Activated T-helper 1 cell treated with anti-CD3 and anti-CD28 coated beads, Interleukin-12 subunit alpha, Interleukin-12 subunit beta, Interleukin-2, Interleukin-4 antibody, amounts not matched to agents 30 ng/mL and 10 ng/mL and 1 ng/mL, durations not matched to agents 14 hours and 24 hours and 36 hours (primary cell): ENCODE measurements around the gene SERPINE1. TPM values are rescaled to one million over a fixed set of nuclear protein-coding genes. Genes with fewer than 3 reads are reported as not detected.

ENCODE experiments used
- DNase-seq: peaks from one replicate; pipeline ENCODE4 v3.0.0; 2021; ENCODE audit warnings: low spot score
- H3K27ac Mint-ChIP-seq: one replicate; pipeline ENCODE4 v1.8.0; 2021; ENCODE audit warnings: mild to moderate bottlenecking, mixed read lengths
- H3K27me3 Mint-ChIP-seq: one replicate; pipeline ENCODE4 v1.8.0; 2022; ENCODE audit warnings: mild to moderate bottlenecking, moderate library complexity, mixed read lengths; ENCODE audit not compliant: insufficient read depth
- H3K36me3 Mint-ChIP-seq: one replicate; pipeline ENCODE4 v1.8.0; 2021; ENCODE audit warnings: low read depth, mixed read lengths
- H3K4me1 Mint-ChIP-seq: one replicate; pipeline ENCODE4 v1.8.0; 2021; ENCODE audit warnings: low read depth, mixed read lengths
- H3K4me3 Mint-ChIP-seq: one replicate; pipeline ENCODE4 v1.8.0; 2021; ENCODE audit warnings: mild to moderate bottlenecking, moderate library complexity, mixed read lengths
- H3K9me3 Mint-ChIP-seq: one replicate; pipeline ENCODE4 v1.8.0; 2021; ENCODE audit warnings: mixed read lengths
- intact Hi-C: fragments of 100-400 bp; cut with micrococcal nuclease; formaldehyde crosslinking; loops from one replicate; pipeline ENCODE4 v1.15.1; 2024
- total RNA-seq: library from RNA; stranded (reverse); gene quantifications from 2 replicates; pipeline ENCODE4 v1.2.3, GENCODE V29; 2022

The SERPINE1 gene
- total RNA-seq, 1 donor from 2014 or later: 0.36 TPM

GRCh38 chr7:101166909-101167644 lies 40.2 kb downstream of the SERPINE1 start:
- Mint-ChIP-seq H3K27me3 (peaks cover 77% of the 10 kb centered on the region), H3K27ac (no peak overlapping the region), H3K4me1 (peaks cover 69% of the 10 kb centered on the region), H3K9me3 (no peaks in the 10 kb centered on the region), H3K36me3 (peaks cover 3% of the 10 kb centered on the region), H3K4me3 (peak overlapping the region; percentile 26)
- DNase-seq: no peak
- intact Hi-C loops: no loop called here

DNA sequence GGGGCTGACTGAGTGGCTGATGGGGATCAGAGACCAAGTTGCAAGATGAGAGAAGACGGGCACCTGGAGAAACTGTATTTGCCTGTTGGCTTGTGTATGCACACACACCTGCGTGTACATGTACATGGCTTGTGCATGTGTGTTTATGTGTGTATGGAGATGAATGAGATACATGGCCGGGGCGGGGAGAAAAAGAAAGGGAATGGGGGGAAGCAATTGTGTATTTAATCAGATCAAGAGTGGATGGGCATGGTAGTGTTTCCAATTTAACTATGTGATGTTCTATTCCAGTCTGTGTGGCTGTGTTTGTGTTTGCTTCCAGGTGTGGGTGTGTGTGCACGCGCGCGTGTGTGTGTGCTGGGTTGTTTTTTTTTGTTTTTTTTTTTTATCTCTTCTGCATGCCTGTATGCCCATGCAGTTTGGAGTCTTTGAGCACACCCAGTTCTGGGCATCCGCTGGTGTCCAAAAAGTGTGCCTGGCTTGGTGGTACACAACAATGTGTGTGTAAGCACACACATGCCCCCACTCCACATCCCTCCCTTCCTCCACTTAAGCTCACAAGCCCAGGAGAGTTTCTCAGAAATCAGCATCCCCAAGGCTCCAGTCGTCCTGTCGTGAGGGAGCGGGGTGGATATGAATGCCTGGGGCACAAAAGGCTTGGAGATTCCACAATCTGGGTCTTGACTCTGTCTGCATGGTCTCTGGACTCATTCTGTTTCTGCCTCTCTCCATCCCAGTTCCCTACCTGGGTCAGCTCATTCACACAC lies 40.9 kb downstream of the SERPINE1 start:
- intact Hi-C loops: no loop called here
- H3K4me3 Mint-ChIP-seq: no peak overlapping the region
- peaks cover 69% of the 10 kb centered on the region for H3K4me1 Mint-ChIP-seq
- peaks cover 75% of the 10 kb centered on the region for H3K27me3 Mint-ChIP-seq
- H3K27ac Mint-ChIP-seq: peak overlapping the region; percentile 19
- peaks cover 3% of the 10 kb centered on the region for H3K36me3 Mint-ChIP-seq
- no peaks in the 10 kb centered on the region for H3K9me3 Mint-ChIP-seq
- no peak for DNase-seq

DNA sequence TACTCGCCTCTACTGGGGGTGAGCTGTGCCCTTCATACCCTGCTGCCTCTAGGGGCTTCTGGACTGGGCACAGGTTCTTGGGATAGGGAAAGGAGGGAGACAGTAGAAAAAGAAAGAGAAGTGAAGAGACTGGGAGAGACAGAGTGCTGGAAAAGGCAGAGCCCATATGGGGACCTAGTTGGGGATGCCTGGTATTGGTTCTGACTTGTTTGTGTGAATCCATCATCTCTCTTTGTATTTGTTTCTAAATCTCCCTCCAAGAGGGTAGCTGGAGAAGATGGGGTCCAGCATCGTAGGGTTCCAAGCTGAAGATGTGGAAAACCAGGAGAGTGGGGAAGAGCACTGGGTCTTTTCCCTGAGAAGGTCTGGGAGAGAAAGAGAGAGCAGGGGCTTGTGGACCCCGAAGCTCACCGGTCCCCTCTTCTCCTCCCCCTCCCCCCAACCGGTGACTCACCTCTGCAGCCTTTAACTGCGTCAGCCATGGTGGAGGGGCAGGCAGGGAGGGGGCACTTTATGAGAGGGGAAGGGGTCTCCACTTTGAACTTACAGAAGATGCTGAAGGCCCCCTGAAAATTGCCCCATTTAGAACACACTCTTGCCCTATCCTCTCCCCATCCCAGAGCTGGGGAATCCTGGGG lies 41.6 kb downstream of the SERPINE1 start:
- H3K36me3 Mint-ChIP-seq: peaks cover 3% of the 10 kb centered on the region
- peaks cover 77% of the 10 kb centered on the region for H3K27me3 Mint-ChIP-seq
- H3K9me3 Mint-ChIP-seq: no peaks in the 10 kb centered on the region
- peak overlapping the region; percentile 27 for H3K4me3 Mint-ChIP-seq
- intact Hi-C loops: loop anchor here (1.0 kb wide), 1 partner anchor 24 kb away; no protein-coding TSS in a partner anchor
- no peak overlapping the region for H3K27ac Mint-ChIP-seq
- H3K4me1 Mint-ChIP-seq: peaks cover 69% of the 10 kb centered on the region
- no peak for DNase-seq

- H3K27me3 Mint-ChIP-seq: peaks cover 82% of the 10 kb centered on the region
- peak overlapping the region; percentile 77 for H3K27ac Mint-ChIP-seq
- DNase-seq: no peak
- H3K4me3 Mint-ChIP-seq: peak overlapping the region; percentile 71
- peaks cover 75% of the 10 kb centered on the region for H3K4me1 Mint-ChIP-seq
- H3K9me3 Mint-ChIP-seq: no peaks in the 10 kb centered on the region
- H3K36me3 Mint-ChIP-seq: peaks cover 3% of the 10 kb centered on the region
- intact Hi-C loops: loop anchor here (1.0 kb wide), 1 partner anchor 25 kb away; no protein-coding TSS in a partner anchor
These were observed 42.4 kb downstream of the SERPINE1 start for GRCh38 chr7:101169110-101169837.

DNA sequence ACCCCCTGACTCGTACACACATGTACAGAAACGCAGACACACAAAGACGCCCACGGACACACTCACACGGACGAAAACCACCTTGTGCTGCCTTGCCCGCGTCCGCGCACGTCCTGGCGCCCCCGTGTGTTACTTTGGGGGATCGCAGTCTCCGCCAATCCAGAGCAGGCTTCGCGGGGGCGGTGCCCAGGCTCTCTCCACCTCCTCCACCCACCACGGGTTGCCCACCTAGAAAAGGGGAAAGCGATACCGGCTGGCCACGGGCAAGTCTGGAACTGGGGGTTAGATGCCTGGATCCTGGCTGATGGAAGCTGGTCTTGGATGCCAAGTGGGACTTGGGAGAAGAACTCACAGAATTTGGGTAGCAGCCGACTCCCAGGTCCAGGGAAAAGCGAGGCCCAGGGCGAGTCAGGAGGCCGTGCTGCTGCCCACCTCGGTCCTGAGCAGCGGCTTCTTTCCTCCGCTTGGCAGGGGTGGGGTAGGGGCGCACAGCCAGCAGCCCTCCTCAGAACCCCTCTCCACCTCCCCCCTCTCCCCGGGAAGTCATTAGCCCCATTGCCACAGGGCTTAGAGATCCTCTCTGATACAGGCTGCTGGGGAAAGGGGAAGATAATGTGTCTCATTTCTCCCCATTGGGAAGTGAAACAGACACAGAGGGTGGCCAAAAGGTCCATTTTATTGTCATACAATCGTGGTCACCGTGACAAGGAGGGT lies 43.1 kb downstream of the SERPINE1 start:
- peaks cover 75% of the 10 kb centered on the region for H3K4me1 Mint-ChIP-seq
- no peaks in the 10 kb centered on the region for H3K9me3 Mint-ChIP-seq
- peak overlapping the region; percentile 77 for H3K27ac Mint-ChIP-seq
- DNase-seq: peak; percentile 75
- intact Hi-C loops: loop anchor here (1.0 to 10.0 kb wide), 3 partner anchors 26 to 205 kb away; partner anchors contain the start of gene MUC12
- peaks cover 83% of the 10 kb centered on the region for H3K27me3 Mint-ChIP-seq
- H3K4me3 Mint-ChIP-seq: peak overlapping the region; percentile 71
- H3K36me3 Mint-ChIP-seq: peaks cover 3% of the 10 kb centered on the region

GRCh38 chr7:101170617-101171441 lies 43.9 kb downstream of the SERPINE1 start:
- no peak for DNase-seq
- Mint-ChIP-seq H3K9me3 (no peaks in the 10 kb centered on the region), H3K27me3 (peaks cover 83% of the 10 kb centered on the region), H3K36me3 (no peaks in the 10 kb centered on the region), H3K4me3 (no peak overlapping the region), H3K27ac (peak overlapping the region; percentile 66), H3K4me1 (peaks cover 66% of the 10 kb centered on the region)
- intact Hi-C loops: loop anchor here (10.0 kb wide), 2 partner anchors 134 to 206 kb away; partner anchors contain the start of gene MUC12

GRCh38 chr7:101171442-101171837 lies 44.5 kb downstream of the SERPINE1 start:
- Mint-ChIP-seq H3K4me3 (no peak overlapping the region), H3K36me3 (no peaks in the 10 kb centered on the region), H3K4me1 (peaks cover 60% of the 10 kb centered on the region), H3K9me3 (no peaks in the 10 kb centered on the region), H3K27ac (peak overlapping the region; percentile 66), H3K27me3 (peaks cover 84% of the 10 kb centered on the region)
- DNase-seq: no peak
- intact Hi-C loops: loop anchor here (10.0 kb wide), 2 partner anchors 133 to 207 kb away; partner anchors contain the start of gene MUC12

DNA sequence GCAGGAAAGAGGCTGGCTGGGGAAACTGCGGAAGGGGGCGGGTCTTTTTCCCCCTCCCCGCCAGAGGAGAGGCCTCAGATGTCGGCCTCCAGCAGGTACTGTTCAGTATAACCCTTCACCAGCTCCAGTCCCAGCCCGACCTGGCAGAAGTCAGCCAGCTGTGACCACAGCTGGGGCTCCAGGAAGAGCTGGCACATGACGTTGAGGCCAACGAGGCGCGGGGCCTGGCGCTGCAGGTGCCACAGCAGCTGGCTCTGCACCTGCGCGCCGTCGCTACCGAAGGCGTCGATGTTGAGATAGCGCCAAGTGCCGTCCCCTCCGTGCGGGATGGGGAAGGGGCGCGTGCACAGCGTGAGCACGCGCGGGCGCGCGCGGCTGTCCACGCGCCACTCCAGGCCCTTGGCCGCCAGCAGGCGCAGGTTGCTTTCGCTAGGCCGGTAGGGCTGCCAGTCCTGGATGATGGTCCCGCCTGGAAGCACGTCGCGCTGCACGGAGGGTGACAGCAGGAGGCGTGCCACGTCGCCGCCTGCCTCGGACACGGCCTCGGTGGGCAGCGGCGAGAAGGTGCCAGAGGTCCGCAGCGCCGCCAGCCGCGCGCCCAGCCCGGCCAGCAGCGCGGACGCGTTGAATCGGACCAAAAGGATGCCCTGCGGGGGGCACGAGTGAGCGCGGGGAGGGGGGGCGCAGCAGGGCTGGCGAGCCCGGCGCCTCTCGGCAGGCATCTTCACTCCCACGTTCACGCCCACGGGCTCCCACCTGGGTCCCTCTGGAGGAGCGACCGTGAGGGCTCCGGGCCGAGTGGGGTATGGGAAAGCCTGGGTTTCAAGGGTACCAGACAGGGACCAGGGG lies 45.3 kb downstream of the SERPINE1 start:
- H3K4me3 Mint-ChIP-seq: peak overlapping the region; percentile 26
- H3K9me3 Mint-ChIP-seq: no peaks in the 10 kb centered on the region
- no peak for DNase-seq
- intact Hi-C loops: loop anchor here (10.0 kb wide), 2 partner anchors 133 to 207 kb away; partner anchors contain the start of gene MUC12
- peaks cover 86% of the 10 kb centered on the region for H3K27me3 Mint-ChIP-seq
- peak overlapping the region; percentile 65 for H3K27ac Mint-ChIP-seq
- H3K4me1 Mint-ChIP-seq: peaks cover 53% of the 10 kb centered on the region
- no peaks in the 10 kb centered on the region for H3K36me3 Mint-ChIP-seq

GRCh38 chr7:101172854-101173751 lies 46.2 kb downstream of the SERPINE1 start:
- peak overlapping the region; percentile 65 for H3K27ac Mint-ChIP-seq
- H3K4me3 Mint-ChIP-seq: peak overlapping the region; percentile 26
- DNase-seq: no peak
- peaks cover 86% of the 10 kb centered on the region for H3K27me3 Mint-ChIP-seq
- H3K9me3 Mint-ChIP-seq: no peaks in the 10 kb centered on the region
- H3K4me1 Mint-ChIP-seq: peaks cover 46% of the 10 kb centered on the region
- intact Hi-C loops: loop anchor here (10.0 kb wide), 2 partner anchors 132 to 208 kb away; partner anchors contain the start of gene MUC12
- H3K36me3 Mint-ChIP-seq: no peaks in the 10 kb centered on the region
